LNCaP clone FGC (cell line): Measurements from ENCODE around the gene PDGFD.

Experiments used
- DNase-seq: peaks from one replicate; pipeline ENCODE4 v3.0.0-alpha.2; 2011; ENCODE audit warnings: low read depth
- H3K4me3 ChIP-seq: 2 replicates; pipeline ENCODE4 v1.5.1; 2011; ENCODE audit warnings: mild to moderate bottlenecking, low read depth, low read length, control low read depth
- CTCF ChIP-seq: IDR thresholded peaks from 2 replicates; pipeline ENCODE4 v1.5.1; 2012; ENCODE audit warnings: mild to moderate bottlenecking; ENCODE audit not compliant: control insufficient read depth, insufficient read depth; ENCODE audit errors: extremely low read depth

Gene PDGFD

DNA sequence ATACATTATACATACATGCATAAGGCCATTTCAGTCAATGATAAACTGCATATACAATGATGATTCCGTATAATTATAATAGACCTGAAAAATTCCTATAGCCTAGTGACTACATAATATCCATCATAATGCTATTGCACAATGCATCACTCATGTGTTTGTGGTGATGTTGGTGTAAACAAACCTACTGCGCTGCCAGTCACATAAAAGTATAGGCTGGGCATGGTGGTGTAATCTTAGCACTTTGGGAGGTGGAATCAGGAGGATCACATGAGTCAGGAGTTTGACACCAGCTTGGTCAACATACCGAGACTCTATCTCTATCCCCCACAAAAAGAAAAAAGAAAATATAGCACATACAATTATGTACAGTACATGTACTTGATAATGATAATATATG lies 291.2 kb downstream of the PDGFD start:
- no peak for TF ChIP-seq CTCF
- no peak overlapping the region for H3K4me3 ChIP-seq
- no peak for DNase-seq

- no peak for DNase-seq
- no peak for TF ChIP-seq CTCF
Observed at GRCh38 chr11:103871923-103872551, 291.9 kb downstream of the PDGFD start.

DNA sequence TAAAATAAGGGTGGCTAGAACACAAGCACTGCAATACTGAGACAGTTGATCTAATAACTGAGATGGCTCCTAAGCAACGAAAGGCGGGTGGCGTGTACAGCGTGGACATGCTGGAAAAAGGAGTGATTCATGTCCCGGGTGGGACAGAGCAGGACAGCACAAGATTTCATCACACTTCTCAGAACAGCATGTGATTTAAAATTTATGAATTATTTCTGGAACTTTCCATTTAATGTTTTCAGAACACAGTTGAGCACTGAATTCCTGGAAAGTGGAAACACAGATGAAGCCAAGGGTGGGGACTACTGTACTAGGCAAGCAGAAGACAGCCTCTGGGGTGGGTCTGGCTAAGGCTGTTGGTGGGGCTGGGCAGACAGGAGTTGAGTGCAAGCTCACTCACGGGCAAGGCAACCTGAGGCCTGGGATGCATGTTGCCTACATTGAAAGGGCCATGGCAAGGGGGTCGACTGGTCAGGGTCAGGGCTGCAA lies 293.1 kb downstream of the PDGFD start:
- H3K4me3 ChIP-seq = no peak overlapping the region
- no peak for TF ChIP-seq CTCF
- DNase-seq = no peak

More at GRCh38 chr11:103871923-103872551, 291.9 kb downstream of the PDGFD start:
- H3K4me3 ChIP-seq = no peak overlapping the region

GRCh38 chr11:103867481-103867880 lies 296.5 kb downstream of the PDGFD start:
- DNase-seq = no peak
- no peak for TF ChIP-seq CTCF

GRCh38 chr11:103863497-103863896 lies 300.4 kb downstream of the PDGFD start:
- no peak overlapping the region for H3K4me3 ChIP-seq
- TF ChIP-seq CTCF = no peak
- DNase-seq = no peak

More at GRCh38 chr11:103867481-103867880, 296.5 kb downstream of the PDGFD start:
- H3K4me3 ChIP-seq = no peak overlapping the region

DNA sequence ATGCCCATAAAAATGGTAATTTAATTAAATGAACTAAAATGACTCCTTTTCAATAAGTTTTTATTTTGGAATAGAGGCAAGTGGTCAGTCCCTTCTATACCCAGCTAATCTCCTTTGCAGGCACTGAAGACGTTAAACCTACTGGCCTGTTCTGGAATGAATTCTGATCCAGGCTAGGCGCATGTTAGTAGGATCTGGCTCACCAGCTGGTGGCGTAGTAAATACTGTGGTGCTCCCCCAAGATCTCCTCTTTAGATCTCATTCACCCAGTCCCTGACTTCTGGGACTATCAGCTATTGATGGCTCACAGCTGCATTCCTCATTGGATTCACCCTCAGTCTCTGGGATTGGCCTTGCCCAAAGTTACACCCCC lies 301.2 kb downstream of the PDGFD start:
- TF ChIP-seq CTCF = no peak
- DNase-seq = no peak

GRCh38 chr11:103862094-103862801 lies 301.7 kb downstream of the PDGFD start:
- DNase-seq = no peak
- TF ChIP-seq CTCF = no peak
- no peak overlapping the region for H3K4me3 ChIP-seq

More for the DNA sequence above, 301.2 kb downstream of the PDGFD start:
- H3K4me3 ChIP-seq = no peak overlapping the region
